NCI-H1048 (cell line): ENCODE data around the gene DNMBP.
"Not testable (repeated sequence)": the region's sequence is repeated elsewhere in the genome, so short reads cannot be mapped to it uniquely, and the experiment has no call there.

Experiments used
- DNase-seq: peaks from one replicate; lab custom pipeline; 2025; lab: John Stamatoyannopoulos, UW

DNMBP gene

DNA sequence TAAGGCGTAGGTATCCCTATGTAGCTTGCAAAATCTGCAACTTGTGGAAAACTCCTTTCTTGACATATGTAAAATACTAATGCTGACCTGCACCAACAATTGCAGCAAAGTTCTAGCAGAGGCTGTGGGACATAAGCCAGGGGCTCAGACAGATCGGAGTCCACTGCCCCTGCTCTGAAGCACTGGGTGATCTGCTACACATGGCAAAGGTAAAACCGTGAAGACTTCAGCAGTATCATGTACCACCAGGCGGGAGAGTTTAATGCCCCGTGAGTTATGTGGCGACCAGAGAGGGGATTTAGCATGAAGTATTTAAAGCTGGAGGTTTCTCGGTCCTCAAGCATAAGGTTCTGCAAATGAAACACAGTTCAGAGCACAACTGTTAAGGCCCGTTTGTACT, 150.9 kb downstream of the DNMBP start:
- DNase-seq: no peak

DNA sequence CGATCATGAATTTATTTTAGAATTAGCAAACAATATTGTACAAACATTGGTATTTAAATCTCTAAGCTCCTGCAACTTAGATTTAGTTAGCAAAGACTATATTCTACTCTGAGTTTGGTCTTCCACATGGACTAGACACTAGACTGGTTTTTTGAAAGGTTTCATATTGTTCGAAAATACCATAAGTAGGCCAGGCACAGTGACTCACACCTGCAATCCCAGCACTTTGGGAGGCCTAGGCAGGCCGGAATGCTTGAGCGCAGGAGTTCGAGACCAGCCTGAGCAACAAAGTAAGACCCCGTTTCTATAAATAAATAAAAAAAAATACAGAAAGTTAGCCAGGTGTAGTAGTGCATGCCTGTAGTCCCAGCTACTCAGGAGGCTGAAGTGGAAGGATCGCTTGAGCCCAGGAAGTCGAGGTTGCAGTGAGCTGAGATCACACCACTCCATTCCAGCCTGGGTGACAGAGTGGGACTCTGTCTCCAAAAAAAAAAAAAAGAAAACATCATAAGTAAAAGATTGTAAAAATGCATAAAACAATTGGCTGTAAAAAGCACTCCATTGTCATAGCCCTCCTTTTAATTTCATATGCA, 154.2 kb downstream of the DNMBP start:
- DNase-seq: no peak

DNA sequence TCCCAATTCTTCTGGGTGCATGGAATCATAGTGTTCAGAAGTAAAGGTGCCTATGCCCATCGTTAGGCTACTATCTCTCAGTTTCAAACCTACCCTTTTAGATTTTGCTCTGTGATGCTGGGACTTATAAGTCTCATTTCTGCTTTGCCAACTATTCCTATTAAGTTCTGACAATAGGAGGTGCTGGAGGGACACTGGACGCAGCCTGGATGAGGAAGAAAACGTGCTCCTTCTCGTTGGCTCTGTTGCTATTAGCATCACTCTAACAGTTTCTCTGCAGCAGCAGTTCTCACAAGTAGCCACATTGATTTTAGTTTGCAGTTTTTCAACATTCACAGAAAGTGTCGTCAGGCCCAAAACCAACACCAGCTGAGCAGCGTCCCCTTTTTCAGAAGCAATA, 154.9 kb downstream of the DNMBP start:
- DNase-seq: no peak

DNA sequence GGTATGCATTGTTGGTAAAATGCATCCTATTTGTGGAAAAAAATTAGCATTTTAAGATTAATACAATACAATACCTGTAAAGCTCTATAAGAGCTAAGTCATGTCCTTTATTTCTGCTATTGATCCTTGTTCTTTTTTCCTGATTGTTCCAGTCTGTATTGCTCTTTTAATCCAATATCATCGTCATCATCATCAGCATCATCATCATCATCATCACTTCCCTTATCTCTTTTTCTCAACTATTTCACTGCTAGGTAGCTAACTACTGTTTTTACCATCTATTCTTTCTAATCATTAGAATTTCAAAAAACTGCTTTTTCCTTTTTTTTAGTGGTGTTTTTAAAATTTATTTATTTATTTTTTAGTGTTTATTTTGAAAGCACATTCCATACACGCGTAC, 156.1 kb downstream of the DNMBP start:
- DNase-seq: no peak

DNA sequence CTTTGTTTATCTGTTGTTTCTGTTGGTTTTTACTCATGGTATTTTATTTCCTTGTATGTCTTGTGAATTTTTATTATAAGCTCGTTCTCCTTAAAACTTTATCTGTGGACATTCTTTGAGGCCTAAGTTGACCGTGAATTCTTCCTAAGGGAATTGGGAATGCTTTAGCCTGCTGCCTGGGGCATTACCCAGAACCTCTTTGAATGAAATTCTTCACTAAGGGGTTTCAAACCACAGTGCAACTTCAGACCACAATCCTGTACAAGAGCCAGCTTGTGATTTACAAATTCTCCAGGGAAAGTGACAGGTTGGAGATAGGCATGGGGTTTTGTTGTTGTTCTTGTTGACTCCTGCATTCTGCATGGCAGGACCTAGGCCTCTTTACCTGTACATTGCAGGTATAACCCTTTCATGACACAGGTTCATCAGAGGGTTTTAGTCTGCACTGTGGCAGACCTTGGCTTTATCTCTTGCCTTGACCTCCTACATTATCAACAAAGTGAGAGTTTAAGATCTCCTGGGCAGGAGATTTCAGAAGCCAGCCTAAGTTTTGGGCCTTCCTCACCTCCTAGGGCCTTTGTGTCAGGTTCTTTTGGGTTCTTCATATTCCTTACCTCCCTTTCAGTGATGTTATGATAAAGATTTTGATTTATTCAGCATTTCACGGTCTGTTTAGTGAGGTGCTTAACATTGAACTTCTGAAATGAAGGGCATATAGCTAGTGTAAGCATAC, 157.1 kb downstream of the DNMBP start:
- no peak for DNase-seq

DNA sequence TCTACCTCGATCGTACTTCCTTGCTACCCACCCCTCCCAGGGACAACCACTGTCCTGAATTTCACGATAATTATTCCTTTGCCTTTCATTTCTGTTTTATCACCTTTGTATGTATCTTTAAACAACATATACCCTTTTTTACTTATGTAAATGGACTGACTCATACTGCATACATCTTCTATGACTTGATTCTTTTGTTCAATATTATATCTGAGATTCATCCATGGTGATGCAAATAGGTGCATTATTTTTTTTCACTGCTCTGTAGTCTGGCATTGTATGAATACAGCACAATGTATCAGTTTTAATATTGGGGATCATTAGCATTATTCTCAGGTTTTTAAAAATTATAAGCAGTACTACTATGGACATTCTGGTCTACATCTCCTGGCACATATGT, 157.9 kb downstream of the DNMBP start:
- DNase-seq: no peak

DNA sequence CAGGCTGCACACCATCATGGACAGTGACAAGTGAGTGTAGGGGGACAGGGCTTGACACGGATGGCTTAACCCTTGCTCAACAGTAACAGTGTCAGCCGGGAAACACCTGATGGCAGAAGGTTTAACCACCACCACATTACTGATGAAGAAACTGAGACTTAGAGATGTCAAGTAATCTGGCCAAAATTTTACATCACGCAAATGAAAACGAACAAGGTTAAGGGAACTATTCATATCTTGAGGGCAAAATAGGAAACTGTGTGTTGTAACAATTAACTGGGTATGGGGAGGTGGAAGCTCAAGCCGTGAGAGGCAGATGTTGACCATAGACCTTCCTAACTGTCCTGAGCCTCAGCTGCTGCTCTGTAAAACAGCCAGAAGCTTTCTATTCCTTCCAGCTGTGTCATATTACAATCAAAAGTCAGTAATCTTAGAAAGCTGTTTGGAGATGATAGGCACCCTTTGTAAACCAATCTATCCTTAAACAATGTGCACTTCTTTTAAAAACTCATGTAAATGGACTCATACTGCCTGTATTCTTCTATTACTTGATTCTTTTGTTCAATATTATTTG, 158.9 kb downstream of the DNMBP start:
- no peak for DNase-seq

DNA sequence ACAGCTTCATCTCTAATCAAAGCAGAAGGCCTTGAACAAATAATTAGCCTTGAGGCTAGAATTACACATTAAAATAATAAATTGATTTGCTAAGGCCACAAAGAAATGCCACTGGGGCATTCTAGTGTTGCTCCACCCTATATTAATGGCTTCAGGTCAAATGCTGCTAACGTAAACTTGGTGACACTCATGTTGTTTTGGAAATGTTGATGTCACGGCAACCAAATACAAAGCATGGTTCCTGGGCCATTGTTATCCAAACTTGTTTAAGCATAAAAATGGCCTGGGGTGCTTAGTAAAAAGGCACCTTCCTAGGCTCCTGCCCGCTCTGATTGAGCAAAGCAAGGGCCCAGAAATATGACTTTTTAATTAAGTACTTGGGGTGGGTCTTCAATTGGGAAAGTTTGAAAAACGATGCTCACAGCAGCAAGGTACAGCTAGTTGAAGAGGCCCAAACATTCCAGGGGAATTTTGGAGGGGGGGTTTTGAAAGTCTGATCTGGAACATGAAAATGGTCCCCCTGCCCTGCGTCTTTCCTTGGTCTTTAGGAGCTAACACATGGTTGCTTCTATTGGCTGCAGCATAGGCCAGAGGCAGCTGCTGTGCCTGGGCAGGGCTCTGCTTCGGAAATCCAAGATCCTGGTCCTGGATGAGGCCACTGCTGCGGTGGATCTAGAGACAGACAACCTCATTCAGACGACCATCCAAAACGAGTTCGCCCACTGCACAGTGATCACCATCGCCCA, 159.6 kb downstream of the DNMBP start:
- no peak for DNase-seq

DNA sequence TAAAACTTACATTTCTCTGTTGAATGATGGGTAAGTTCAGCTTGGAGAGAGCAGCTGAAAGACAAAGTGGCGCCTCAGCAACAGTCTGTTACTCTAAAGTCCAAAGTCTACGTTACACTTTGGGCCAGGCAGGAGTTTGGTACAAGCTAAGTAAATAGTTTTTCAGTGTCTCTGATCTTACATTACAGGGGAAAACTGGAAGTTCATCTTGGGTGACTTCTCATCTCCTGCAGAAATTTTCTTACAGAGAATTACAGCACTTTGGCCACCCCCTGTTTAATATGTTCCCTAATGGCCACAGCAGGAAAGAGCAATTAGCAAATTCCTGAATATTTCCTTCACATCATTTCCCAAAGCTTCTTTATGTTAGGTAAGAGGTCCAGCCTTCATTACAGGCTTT, 160.2 kb downstream of the DNMBP start:
- DNase-seq: no peak

DNA sequence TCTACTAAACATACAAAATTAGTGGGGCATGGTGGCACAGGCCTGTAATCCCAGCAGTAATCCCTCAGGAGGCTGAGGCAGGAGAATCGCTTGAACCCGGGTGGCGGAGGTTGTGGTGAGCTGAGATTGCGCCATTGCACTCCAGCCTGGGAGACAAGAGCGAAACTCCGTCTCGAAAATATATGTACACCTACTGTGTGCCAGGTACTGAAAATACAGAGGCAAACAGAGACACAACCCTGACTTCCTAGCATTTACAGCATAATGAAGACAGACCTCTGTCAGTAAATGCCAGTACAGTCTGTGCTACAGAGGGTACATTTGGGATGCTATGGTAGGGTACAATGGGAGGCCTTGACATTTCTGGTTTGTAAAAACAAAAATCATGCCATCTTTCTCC, 160.7 kb downstream of the DNMBP start:
- no peak for DNase-seq

DNA sequence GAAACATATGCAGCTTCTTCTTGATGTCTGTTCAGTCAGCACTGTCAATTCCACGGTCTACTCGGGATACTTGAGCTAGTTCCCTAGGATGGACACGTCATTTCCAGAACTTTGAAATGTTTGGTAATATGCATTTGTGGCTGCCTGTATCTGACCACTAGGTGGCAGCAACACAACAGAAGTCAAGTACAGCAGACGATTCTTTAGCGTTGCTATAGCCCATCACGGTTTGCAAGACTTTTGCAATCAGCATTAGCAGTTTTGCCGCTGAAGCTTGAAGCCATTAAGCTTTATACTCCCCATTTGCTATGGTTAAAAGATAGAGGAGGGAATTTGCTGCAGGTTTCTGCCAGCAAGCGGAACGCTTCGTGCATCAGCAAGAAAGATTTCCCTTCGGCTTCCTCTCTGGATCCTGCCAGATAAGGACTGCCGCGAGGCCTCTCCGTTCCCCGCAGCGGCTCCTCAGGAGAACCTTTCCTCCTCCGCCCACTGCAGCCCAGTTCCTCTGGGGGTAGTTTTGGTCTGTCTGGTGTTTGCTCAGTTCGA, 163.8 kb downstream of the DNMBP start:
- peak; percentile 61 for DNase-seq

DNA sequence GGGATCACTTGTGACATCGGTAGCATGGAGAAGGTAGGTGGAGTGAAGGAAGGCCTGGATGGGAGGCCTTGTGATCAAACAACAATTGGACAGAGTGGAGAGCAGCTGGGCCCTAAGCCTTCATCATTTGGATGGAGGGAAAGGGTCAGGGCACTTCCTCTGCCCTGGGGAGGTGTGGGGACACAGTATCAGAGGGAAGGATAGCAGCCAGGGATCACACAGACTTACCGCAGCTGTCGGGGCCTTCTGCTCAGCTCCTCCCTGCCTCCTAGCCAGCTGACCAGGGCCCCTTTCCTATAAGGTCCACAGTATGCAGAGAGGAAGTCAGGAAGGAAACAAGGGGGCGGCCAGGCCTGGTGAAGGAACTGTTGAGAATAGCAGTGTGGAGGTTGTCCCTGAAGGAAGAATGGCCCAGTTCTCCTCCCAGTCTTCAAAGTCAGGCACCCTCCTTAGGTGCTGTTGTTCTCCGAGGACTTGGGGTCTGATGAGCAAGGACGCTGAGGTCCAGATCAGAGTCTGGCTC, 165.3 kb downstream of the DNMBP start:
- no peak for DNase-seq

DNA sequence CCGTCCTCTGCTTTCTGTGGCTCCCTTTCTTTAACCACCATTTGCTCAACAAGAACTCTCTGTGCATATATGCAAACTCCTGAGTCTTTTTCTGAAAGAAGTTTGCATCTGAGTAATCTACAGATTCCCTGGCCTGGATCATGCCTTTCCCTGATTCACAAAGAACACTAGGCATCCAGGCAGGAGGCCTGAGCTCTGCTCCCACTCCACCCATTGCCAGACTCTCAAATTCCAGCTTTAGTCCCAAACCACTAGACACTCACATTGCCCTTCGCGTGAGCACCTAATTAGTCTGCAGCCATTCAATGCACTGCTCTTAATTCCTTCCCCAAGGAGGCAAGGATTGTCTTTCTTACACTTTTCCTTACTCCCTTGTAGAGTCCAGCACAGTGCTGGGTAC, 166.4 kb downstream of the DNMBP start:
- DNase-seq: no peak

DNA sequence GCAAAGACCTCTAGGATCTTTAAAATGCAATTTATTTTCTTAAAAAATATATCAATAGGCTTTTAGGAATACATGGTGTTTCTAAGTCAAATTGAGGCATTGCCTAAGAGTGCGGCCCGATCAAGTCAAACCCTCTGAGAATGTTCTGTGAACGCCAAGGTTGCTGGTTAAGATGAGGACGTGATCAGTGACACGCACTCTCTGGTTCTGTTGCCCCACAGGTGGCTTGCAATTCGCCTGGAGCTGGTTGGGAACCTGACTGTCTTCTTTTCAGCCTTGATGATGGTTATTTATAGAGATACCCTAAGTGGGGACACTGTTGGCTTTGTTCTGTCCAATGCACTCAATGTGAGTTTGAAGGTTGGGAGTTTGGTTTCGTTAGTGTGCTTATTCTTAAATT, 168.0 kb downstream of the DNMBP start:
- DNase-seq: no peak

DNA sequence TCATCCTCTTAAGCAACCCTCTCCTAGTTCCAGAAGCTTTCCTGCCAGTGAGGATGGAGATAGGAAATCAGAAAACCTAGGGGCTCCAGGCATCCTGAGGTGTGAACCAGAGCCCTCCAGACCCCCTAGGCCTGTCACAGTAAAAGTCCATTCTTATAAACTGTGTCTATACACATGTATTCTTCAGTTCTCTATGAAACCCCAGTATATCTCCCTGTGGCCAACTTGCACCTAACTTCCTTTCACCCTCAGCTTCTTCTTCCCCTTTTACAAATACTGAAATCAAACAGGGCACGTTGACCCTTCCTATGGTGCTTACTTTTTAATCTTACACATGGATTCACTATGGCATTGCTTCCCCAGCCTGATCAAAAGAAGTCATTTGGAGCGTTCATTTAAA, 168.9 kb downstream of the DNMBP start:
- DNase-seq: not testable (repeated sequence)

DNA sequence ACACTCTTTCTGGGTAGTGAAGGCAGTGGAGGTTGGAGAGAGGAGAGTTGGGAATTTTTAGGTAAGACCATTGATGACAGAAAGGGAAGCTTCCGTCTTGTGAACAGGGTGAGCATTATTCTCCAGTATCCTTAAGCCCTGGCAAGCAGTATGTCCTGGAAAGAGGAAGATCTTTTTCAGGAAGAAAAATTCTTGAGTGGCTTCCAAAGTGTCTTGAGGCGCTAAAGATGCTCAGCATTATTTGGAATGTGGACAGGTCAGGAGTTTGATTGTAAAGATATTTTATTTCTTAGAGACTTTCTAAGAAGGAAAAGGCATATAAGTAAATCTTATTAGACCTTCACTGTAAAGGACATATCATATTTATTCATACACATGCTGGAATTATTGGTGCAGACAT, 173.0 kb downstream of the DNMBP start:
- DNase-seq: no peak

DNA sequence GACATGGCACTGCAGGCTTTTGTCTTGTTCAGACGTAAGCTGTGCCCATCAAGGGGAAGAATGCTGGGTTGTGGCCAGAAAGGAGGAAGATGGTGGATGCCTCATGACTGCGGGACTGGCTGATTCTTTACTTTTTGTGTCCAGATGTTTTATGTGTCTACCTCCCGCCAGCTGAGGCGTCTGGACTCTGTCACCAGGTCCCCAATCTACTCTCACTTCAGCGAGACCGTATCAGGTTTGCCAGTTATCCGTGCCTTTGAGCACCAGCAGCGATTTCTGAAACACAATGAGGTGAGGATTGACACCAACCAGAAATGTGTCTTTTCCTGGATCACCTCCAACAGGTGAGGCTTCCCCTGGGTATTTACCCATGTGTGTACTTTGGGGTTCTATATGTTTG, 173.8 kb downstream of the DNMBP start:
- no peak for DNase-seq

DNA sequence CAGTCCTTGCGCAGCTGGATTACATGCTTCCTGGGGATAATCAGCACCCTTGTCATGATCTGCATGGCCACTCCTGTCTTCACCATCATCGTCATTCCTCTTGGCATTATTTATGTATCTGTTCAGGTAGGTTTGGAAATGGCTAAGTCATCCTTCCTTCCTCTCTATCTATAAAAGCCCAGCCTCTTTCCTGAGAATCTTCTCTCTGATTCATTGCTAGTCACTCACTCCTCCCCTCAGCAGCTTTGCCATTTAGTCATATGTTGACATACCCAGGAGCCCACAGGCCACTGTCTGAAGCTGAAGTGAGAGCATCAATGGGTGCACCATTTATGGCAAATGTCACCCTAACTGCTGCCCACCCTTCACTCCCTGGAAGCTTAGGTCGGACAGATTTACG, 175.3 kb downstream of the DNMBP start:
- DNase-seq: no peak

DNA sequence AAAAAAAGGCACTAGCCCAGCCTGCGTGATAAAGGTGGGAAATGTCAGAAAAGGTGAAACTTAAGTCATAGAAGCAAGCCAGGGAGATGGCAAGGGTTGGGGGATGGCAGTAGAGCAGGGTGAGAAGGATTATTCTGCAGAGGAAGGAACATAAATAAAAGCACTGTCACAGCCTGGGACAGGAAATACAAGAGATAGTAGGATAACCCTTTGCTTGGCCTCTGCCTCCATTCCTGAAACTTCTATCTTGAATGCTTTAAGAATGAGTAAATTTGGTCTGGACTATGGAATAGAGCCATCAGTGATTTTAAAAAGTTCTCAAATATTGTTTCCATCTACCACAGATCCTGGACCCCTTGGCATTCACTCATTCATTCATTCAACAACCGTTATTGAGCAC, 177.3 kb downstream of the DNMBP start:
- DNase-seq: no peak

DNA sequence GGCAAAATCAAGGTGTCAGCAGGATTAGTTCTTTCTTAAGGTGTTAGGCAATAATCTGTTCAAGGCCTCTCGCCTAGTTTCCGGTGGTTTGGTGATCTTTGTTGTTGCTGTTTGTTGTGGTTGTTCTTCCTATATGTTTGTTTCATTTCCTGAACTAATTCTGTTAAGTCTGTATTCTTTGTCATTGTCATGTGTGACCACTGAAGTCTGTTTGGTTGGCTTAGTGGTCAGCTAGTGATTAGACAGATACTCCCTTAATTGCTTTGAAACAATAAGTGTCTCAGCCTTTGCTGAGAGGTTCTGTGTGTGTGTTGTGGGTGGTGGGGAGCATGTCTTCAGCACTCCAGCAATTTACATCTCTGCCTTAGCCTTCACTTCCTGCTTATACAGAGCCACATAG, 181.3 kb downstream of the DNMBP start:
- no peak for DNase-seq

DNA sequence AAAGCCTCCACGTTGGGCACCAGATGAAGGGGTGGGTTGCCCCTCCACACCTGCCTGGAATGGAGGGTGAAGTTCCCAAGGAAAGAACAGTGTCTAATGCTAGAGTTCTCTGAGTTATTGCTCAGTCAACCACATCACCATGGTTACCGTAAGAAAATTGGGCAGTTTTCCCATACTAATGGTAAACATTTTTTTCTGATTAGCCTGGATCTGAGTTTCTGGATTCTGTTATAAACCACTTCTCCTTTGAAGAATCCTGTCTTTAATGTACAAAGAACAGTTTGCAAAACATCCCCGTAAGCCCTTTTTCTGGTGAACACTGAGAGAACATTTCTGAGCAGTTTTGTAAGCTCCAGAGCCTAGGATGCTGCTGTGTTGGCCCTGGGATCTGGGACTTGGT, 181.8 kb downstream of the DNMBP start:
- DNase-seq: no peak
